Neural progenitor cell (in vitro differentiated cells): ENCODE measurements around the gene ABCA7. TPM values are rescaled to one million over a fixed set of nuclear protein-coding genes. Genes with fewer than 3 reads are reported as not detected.
A peak's percentile ranks its signal among the peaks of the same experiment; 100 is the strongest.

ENCODE experiments used
- DNase-seq: peaks from one replicate; pipeline ENCODE4 v3.0.0-alpha.2; 2016; ENCODE audit warnings: low spot score
- H2AFZ ChIP-seq: fragments of 200-600 bp; sonication (generic); replicated peaks from 2 replicates; pipeline ENCODE4 v1.6.1; 2016; ENCODE audit warnings: antibody characterized with exemption
- H3F3A ChIP-seq: fragments of 200-600 bp; sonication (generic); 2 replicates; pipeline ENCODE4 v1.6.1; 2016; ENCODE audit warnings: antibody characterized with exemption, low read depth
- H3K27ac ChIP-seq: fragments of 200-600 bp; sonication (generic); 2 replicates; pipeline ENCODE4 v1.5.1; 2016; ENCODE audit warnings: mild to moderate bottlenecking
- H3K27me3 ChIP-seq: fragments of 200-600 bp; sonication (generic); 2 replicates; pipeline ENCODE4 v1.6.1; 2016; ENCODE audit warnings: mild to moderate bottlenecking, moderate library complexity
- H3K36me3 ChIP-seq: fragments of 200-600 bp; sonication (generic); 2 replicates; pipeline ENCODE4 v1.5.1; 2016
- H3K4me1 ChIP-seq: fragments of 200-600 bp; sonication (generic); 2 replicates; pipeline ENCODE4 v1.6.1; 2016; ENCODE audit warnings: mixed run types
- H3K4me2 ChIP-seq: fragments of 200-600 bp; sonication (generic); 2 replicates; pipeline ENCODE4 v1.6.1; 2016
- H3K4me3 ChIP-seq: fragments of 200-600 bp; sonication (generic); 2 replicates; pipeline ENCODE4 v1.5.1; 2016
- H3K79me2 ChIP-seq: fragments of 200-600 bp; sonication (generic); 2 replicates; pipeline ENCODE4 v1.6.1; 2016; ENCODE audit warnings: low read depth
- H3K9ac ChIP-seq: fragments of 200-600 bp; sonication (generic); 2 replicates; pipeline ENCODE4 v1.6.1; 2016
- H3K9me3 ChIP-seq: fragments of 200-600 bp; sonication (generic); 2 replicates; pipeline ENCODE4 v1.5.1; 2016; ENCODE audit warnings: low read depth
- H4K20me1 ChIP-seq: fragments of 200-600 bp; sonication (generic); 2 replicates; pipeline ENCODE4 v1.6.1; 2016; ENCODE audit warnings: low read depth
- H3K27ac Mint-ChIP-seq: 3 replicates; pipeline ENCODE4 v1.8.0; 2021; ENCODE audit warnings: mixed read lengths
- H3K27me3 Mint-ChIP-seq: 2 replicates; pipeline ENCODE4 v1.8.0; 2022; ENCODE audit warnings: low read depth, mild to moderate bottlenecking, inconsistent platforms, moderate library complexity, mixed read lengths; ENCODE audit not compliant: insufficient read depth
- H3K36me3 Mint-ChIP-seq: 3 replicates; pipeline ENCODE4 v1.8.0; 2021; ENCODE audit warnings: mixed read lengths
- H3K4me1 Mint-ChIP-seq: 3 replicates; pipeline ENCODE4 v1.8.0; 2021; ENCODE audit warnings: mixed read lengths
- H3K4me3 Mint-ChIP-seq: 3 replicates; pipeline ENCODE4 v1.8.0; 2021; ENCODE audit warnings: mild to moderate bottlenecking, moderate library complexity, mixed read lengths
- H3K9me3 Mint-ChIP-seq: 3 replicates; pipeline ENCODE4 v1.8.0; 2020; ENCODE audit warnings: mixed read lengths
- CTCF ChIP-seq: fragments of 200-600 bp; sonication (generic); IDR thresholded peaks from 2 replicates; pipeline ENCODE4 v1.5.1; 2017; ENCODE audit warnings: antibody characterized with exemption, mild to moderate bottlenecking
- EZH2 ChIP-seq: fragments of 200-600 bp; sonication (generic); IDR thresholded peaks from 2 replicates; pipeline ENCODE4 v1.6.1; 2017; ENCODE audit warnings: antibody characterized with exemption, mild to moderate bottlenecking, moderate library complexity
- EZH2phosphoT487 ChIP-seq: fragments of 200-600 bp; sonication (generic); IDR thresholded peaks from 2 replicates; pipeline ENCODE4 v1.6.1; 2017; ENCODE audit warnings: antibody characterized with exemption
- total RNA-seq: library from RNA; depleted of rRNA; stranded (reverse); fragments of >200 nt; gene quantifications from 2 replicates; pipeline ENCODE4 v1.2.3, GENCODE V29; 2015; ENCODE audit warnings: low replicate concordance

The ABCA7 gene
- total RNA-seq, 1 donor from 2014 or later = 1.4 TPM

DNA sequence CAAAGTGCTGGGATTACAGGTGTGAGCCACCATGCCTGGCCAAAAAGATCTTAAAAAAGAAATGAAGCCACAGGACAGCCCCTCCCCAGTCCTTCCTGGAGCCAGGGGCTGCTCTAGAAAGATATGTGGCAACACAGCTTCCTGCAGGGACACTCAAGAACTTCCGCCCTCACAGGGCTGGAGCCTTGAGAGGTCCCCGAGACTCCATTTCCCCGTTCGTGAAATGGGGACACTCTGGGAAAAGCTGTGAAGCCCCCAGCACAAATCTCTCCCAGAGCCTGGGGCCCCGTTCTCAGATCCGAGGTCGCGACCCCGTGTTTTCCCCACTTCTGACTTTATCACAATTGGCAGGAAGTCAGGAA, 61.4 kb downstream of the ABCA7 start:
- Histone ChIP-seq H3K27ac (no peak overlapping the region), H2AFZ (no peak overlapping the region), H4K20me1 (peaks cover 16% of the 10 kb centered on the region)

DNA sequence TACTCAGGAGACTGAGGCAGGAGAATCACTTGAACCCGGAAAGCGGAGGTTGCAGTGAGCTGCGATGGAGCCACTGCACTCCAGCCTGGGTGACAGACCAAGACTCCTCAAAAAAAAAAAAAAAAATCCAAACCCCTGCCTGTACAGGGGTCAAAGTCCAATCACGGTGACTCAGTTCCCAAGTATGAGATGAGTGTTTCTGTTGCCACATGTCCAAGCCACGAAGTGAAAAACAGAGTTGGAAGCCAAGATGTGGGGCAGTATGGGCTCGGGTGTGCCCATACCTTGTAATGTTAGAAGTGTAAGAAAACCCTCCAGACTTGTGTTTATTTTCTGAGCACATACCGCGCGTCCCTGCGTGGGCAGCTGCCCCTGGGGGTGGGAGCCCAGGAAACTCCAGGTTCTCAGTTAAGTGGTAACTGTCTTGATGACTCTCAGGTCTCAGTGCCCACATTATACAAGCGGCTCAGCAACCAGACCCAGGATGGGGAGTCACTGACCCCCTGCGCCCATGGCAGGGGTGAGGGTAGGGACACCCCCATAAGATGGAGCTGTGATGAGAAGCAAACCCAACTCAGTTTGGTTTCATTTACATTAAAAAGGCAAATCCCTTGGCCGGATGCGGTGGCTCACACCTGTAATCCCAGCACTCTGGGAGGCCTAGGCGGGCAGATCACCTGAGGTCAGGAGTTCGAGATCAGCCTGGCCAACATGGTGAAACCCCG, 62.7 kb downstream of the ABCA7 start:
- Histone ChIP-seq H3K27ac (no peak overlapping the region), H3K79me2 (peaks cover 16% of the 10 kb centered on the region), H3K27me3 (no peaks in the 10 kb centered on the region), H2AFZ (no peak overlapping the region), H3K9ac (no peak overlapping the region), H3K4me3 (no peak overlapping the region), H3K4me1 (peaks cover 8% of the 10 kb centered on the region), H3K4me2 (no peak overlapping the region), H3F3A (peaks cover 43% of the 10 kb centered on the region), H4K20me1 (peaks cover 29% of the 10 kb centered on the region), H3K9me3 (no peaks in the 10 kb centered on the region), H3K36me3 (no peaks in the 10 kb centered on the region)
- H3K27ac Mint-ChIP-seq = no peak overlapping the region
- no peaks in the 10 kb centered on the region for H3K9me3 Mint-ChIP-seq
- H3K27me3 Mint-ChIP-seq = peaks cover 13% of the 10 kb centered on the region
- no peaks in the 10 kb centered on the region for H3K36me3 Mint-ChIP-seq
- DNase-seq = no peak
- TF ChIP-seq EZH2 (no peak), CTCF (no peak), EZH2phosphoT487 (no peak)
- peak overlapping the region; percentile 83 for H3K4me3 Mint-ChIP-seq
- H3K4me1 Mint-ChIP-seq = peaks cover 30% of the 10 kb centered on the region

More for the DNA sequence above, 61.4 kb downstream of the ABCA7 start:
- H3K9me3 ChIP-seq = no peaks in the 10 kb centered on the region
- Mint-ChIP-seq H3K27me3 (peaks cover 13% of the 10 kb centered on the region), H3K4me1 (peaks cover 30% of the 10 kb centered on the region), H3K36me3 (no peaks in the 10 kb centered on the region), H3K9me3 (no peaks in the 10 kb centered on the region), H3K27ac (no peak overlapping the region), H3K4me3 (no peak overlapping the region)
- H3K4me2 ChIP-seq = no peak overlapping the region
- TF ChIP-seq EZH2phosphoT487 = no peak
- TF ChIP-seq CTCF = no peak
- TF ChIP-seq EZH2 = no peak
- no peak overlapping the region for H3K9ac ChIP-seq
- no peaks in the 10 kb centered on the region for H3K27me3 ChIP-seq
- no peaks in the 10 kb centered on the region for H3K36me3 ChIP-seq
- H3K4me1 ChIP-seq = peaks cover 8% of the 10 kb centered on the region
- peaks cover 16% of the 10 kb centered on the region for H3K79me2 ChIP-seq
- H3F3A ChIP-seq = peaks cover 37% of the 10 kb centered on the region
- no peak for DNase-seq
- H3K4me3 ChIP-seq = no peak overlapping the region

GRCh38 chr19:1103132-1103707, 63.3 kb downstream of the ABCA7 start:
- Histone ChIP-seq H3K4me3 (no peak overlapping the region), H2AFZ (no peak overlapping the region), H3K27me3 (no peaks in the 10 kb centered on the region), H3K27ac (no peak overlapping the region), H3K79me2 (peaks cover 16% of the 10 kb centered on the region), H3K9ac (no peak overlapping the region), H3K9me3 (no peaks in the 10 kb centered on the region), H4K20me1 (peaks cover 30% of the 10 kb centered on the region), H3F3A (peaks cover 43% of the 10 kb centered on the region), H3K4me2 (peak overlapping the region; percentile 49), H3K4me1 (peaks cover 8% of the 10 kb centered on the region), H3K36me3 (no peaks in the 10 kb centered on the region)
- Mint-ChIP-seq H3K36me3 (no peaks in the 10 kb centered on the region), H3K4me3 (peak overlapping the region; percentile 83), H3K27me3 (peaks cover 8% of the 10 kb centered on the region), H3K4me1 (peaks cover 25% of the 10 kb centered on the region), H3K9me3 (no peaks in the 10 kb centered on the region), H3K27ac (no peak overlapping the region)
- DNase-seq = no peak
- TF ChIP-seq EZH2 (no peak), EZH2phosphoT487 (no peak), CTCF (no peak)
